HepG2 (cell line): ENCODE data around the gene PCYT2. TPM values are rescaled to one million over a fixed set of nuclear protein-coding genes. Genes with fewer than 3 reads are reported as not detected.

ENCODE experiments used
- ATAC-seq: fragments of 200-7000 bp; cut with Tn5 transposase; 3 replicates; pipeline ENCODE4 v1.9.1; 2020; ENCODE audit warnings: mild to moderate bottlenecking, moderate library complexity
- BruUV-seq: library from RNA; stranded (reverse); fragments of 400-500 nt; replicated peaks from 2 replicates; lab custom pipeline; 2021; lab: Mats Ljungman, UMichigan
- CTCF ChIA-PET: fragments of 300-600 bp; formaldehyde crosslinking; extraction: SDS; loops from one replicate; lab custom pipeline; 2021; ENCODE audit warnings: low total read pairs, inconsistent platforms, low intra/inter-chr PET ratio; lab: Yijun Ruan, JAX
- POLR2A ChIA-PET: fragments of 350-600 bp; sonication (Branson Sonifier 250); formaldehyde crosslinking; loops from one replicate; lab custom pipeline; 2020; ENCODE audit warnings: antibody characterized with exemption, inconsistent platforms; lab: Yijun Ruan, JAX
- DNase-seq: peaks from one replicate; pipeline ENCODE4 v3.0.0-alpha.2; 2015; ENCODE audit warnings: low spot score
- FAIRE-seq: peaks from 3 replicates; lab custom pipeline; 2011; peaks lifted over from hg19 to GRCh38; lab: Jason Lieb, UNC
- H2AFZ ChIP-seq: one replicate; pipeline ENCODE4 v1.6.1; 2011; ENCODE audit warnings: low read length, inconsistent platforms
- H3K27ac ChIP-seq: fragments of 300-600 bp; 3 replicates; pipeline ENCODE4 v1.8.0; 2011; ENCODE audit warnings: mixed run types, mild to moderate bottlenecking, mixed read lengths, low read length, inconsistent platforms; ENCODE audit not compliant: insufficient read depth; ENCODE audit errors: extremely low read length
- H3K27me3 ChIP-seq, 2 experiments: fragments of 200-600 bp in 1 of 2; 2 replicates in 1 of 2; 3 replicates in 1 of 2; pipeline versions ENCODE4 v1.6.0 to v1.8.0; 2011; ENCODE audit warnings: low read length in 2 of 2, mild to moderate bottlenecking in 2 of 2, moderate library complexity in 2 of 2, inconsistent platforms in 1 of 2; ENCODE audit not compliant: insufficient read depth in 2 of 2, control insufficient read depth in 1 of 2
- H3K36me3 ChIP-seq, 2 experiments: fragments of 200-600 bp in 1 of 2; replicated peaks in 1 of 2; 2 replicates in 1 of 2; 3 replicates in 1 of 2; pipeline versions ENCODE4 v1.5.1 to v1.8.0; 2011; ENCODE audit warnings: low read length in 2 of 2, inconsistent platforms in 1 of 2; ENCODE audit not compliant: insufficient read depth in 2 of 2, control insufficient read depth in 1 of 2
- H3K4me1 ChIP-seq: 2 replicates; pipeline ENCODE4 v1.5.1; 2012; ENCODE audit warnings: low read length, inconsistent platforms; ENCODE audit not compliant: insufficient read depth
- H3K4me2 ChIP-seq: 2 replicates; pipeline ENCODE4 v1.6.0; 2011; ENCODE audit warnings: low read depth, low read length, inconsistent platforms
- H3K4me3 ChIP-seq, 3 experiments: fragments of 200-600 bp in 1 of 3; sonication (generic), shearing (Covaris generic) in 1 of 3; replicated peaks in 1 of 3; 2 replicates each; pipeline ENCODE4 v1.5.1; 2011 to 2016; ENCODE audit warnings: low read length in 3 of 3, inconsistent platforms in 2 of 3, low read depth in 2 of 3, mild to moderate bottlenecking in 2 of 3, control low read depth in 1 of 3, mixed read lengths in 1 of 3; ENCODE audit not compliant: insufficient read depth in 1 of 3
- H3K79me2 ChIP-seq: one replicate; pipeline ENCODE4 v1.6.1; 2011; ENCODE audit warnings: low read length, inconsistent platforms; ENCODE audit not compliant: insufficient read depth
- H3K9ac ChIP-seq: 2 replicates; pipeline ENCODE4 v1.6.0; 2011; ENCODE audit warnings: mild to moderate bottlenecking, low read depth, low read length, inconsistent platforms; ENCODE audit not compliant: insufficient read depth
- H3K9me3 ChIP-seq: 2 replicates; pipeline ENCODE4 v1.5.1; 2012; ENCODE audit warnings: mild to moderate bottlenecking, low read length
- H4K20me1 ChIP-seq: 2 replicates; pipeline ENCODE4 v1.6.0; 2011; ENCODE audit warnings: inconsistent platforms, mild to moderate bottlenecking, low read length, moderate library complexity; ENCODE audit not compliant: insufficient read depth
- ASH2L ChIP-seq: fragments of 300-600, 200-600 bp; sonication (generic); IDR thresholded peaks from 2 replicates; pipeline ENCODE4 v1.7.0; 2017; ENCODE audit warnings: low read depth, mild to moderate bottlenecking, moderate library complexity, mixed read lengths, low read length; ENCODE audit not compliant: insufficient read length
- DR1 ChIP-seq: sonication (generic); formaldehyde crosslinking; IDR thresholded peaks from 2 replicates; pipeline ENCODE4 v1.8.0; 2021; ENCODE audit warnings: mild to moderate bottlenecking, missing genetic modification reagents, inconsistent platforms
- MIER3 ChIP-seq: IDR thresholded peaks from 2 replicates; pipeline ENCODE4 v1.6.1; 2016; ENCODE audit warnings: missing compliant biosample characterization, borderline replicate concordance
- ZNF547 ChIP-seq: sonication (generic); formaldehyde crosslinking; IDR thresholded peaks from 2 replicates; pipeline ENCODE4 v1.5.1; 2020; ENCODE audit warnings: mild to moderate bottlenecking, missing genetic modification reagents
- ZSCAN25 ChIP-seq: sonication (generic); formaldehyde crosslinking; IDR thresholded peaks from 2 replicates; pipeline ENCODE4 v1.8.0; 2022; ENCODE audit warnings: mild to moderate bottlenecking, missing genetic modification reagents
- WGBS: methylation state at CpG from one replicate; pipeline ENCODE4 v1.1.6; 2017; ENCODE audit warnings: low lambda C conversion rate; 5-methylcytosine and 5-hydroxymethylcytosine counted together
- in situ Hi-C: cut with HindIII; loops from 2 replicates; pipeline ENCODE4 v1.10.0; 2017; ENCODE audit warnings: low pct_unique_long_range_greater_than_20kb; ENCODE audit not compliant: extremely low pct_ligation_motif_present
- intact Hi-C: fragments of 100-400 bp; cut with micrococcal nuclease; formaldehyde crosslinking; loops from one replicate; pipeline ENCODE4 v1.10.0; 2022; ENCODE audit not compliant: unreplicated experiment
- polyA plus RNA-seq, 8 experiments: library from polyadenylated mRNA; depleted of rRNA in 3 of 8; stranded (reverse) in 7 of 8; unstranded in 1 of 8; fragments of >200 nt; fragmentation: Illumina TruSeq in 4 of 8; extraction: Trizol in 4 of 8; gene quantifications; 2 replicates each; pipeline versions ENCODE4 v1.2.1 to v1.2.3, GENCODE V29; 2011 to 2016; ENCODE audit warnings: low read depth in 4 of 8, missing spikeins in 1 of 8, mixed read lengths in 1 of 8; ENCODE audit not compliant: insufficient read depth in 1 of 8
- total RNA-seq, 5 experiments: library from RNA; depleted of rRNA; stranded (reverse); fragments of >200 nt; fragmentation: Illumina TruSeq; extraction: Trizol; gene quantifications; 2 replicates each; pipeline ENCODE4 v1.2.3, GENCODE V29; 2016; ENCODE audit warnings: low read depth in 1 of 5
- TF ChIP-seq, protein P1 (sequence below): sonication (generic); formaldehyde crosslinking; IDR thresholded peaks from 2 replicates; pipeline ENCODE4 v1.5.0; 2020; ENCODE audit warnings: missing genetic modification reagents, mild to moderate bottlenecking, borderline replicate concordance
- TF ChIP-seq, protein P2 (sequence below): sonication (generic); formaldehyde crosslinking; IDR thresholded peaks from 2 replicates; pipeline ENCODE4 v1.9.0; 2021; ENCODE audit warnings: missing genetic modification reagents, borderline replicate concordance
- TF ChIP-seq, protein P3 (sequence below): sonication (generic); formaldehyde crosslinking; IDR thresholded peaks from 2 replicates; pipeline ENCODE4 v1.5.0; 2020; ENCODE audit warnings: mild to moderate bottlenecking, missing genetic modification reagents
- TF ChIP-seq, protein P4 (sequence below): sonication (generic); formaldehyde crosslinking; IDR thresholded peaks from 2 replicates; pipeline ENCODE4 v1.5.0; 2020; ENCODE audit warnings: mild to moderate bottlenecking, low read depth, missing genetic modification reagents, borderline replicate concordance
- TF ChIP-seq, protein P5 (sequence below): IDR thresholded peaks from 2 replicates; pipeline ENCODE4 v1.6.1; 2016
- TF ChIP-seq, protein P6 (sequence below): sonication (generic); formaldehyde crosslinking; IDR thresholded peaks from 2 replicates; pipeline ENCODE4 v1.5.1; 2020; ENCODE audit warnings: missing genetic modification reagents, mild to moderate bottlenecking, borderline replicate concordance
- TF ChIP-seq, protein P7 (sequence below): sonication (generic); formaldehyde crosslinking; IDR thresholded peaks from 2 replicates; pipeline ENCODE4 v1.4.0; 2020; ENCODE audit warnings: missing genetic modification reagents

The PCYT2 gene
- total and polyA plus RNA-seq, 2 of the 13 experiments (the other 11 are each of a cell fraction or from before 2014, with no cell fraction given) = 147 to 297 TPM

DNA sequence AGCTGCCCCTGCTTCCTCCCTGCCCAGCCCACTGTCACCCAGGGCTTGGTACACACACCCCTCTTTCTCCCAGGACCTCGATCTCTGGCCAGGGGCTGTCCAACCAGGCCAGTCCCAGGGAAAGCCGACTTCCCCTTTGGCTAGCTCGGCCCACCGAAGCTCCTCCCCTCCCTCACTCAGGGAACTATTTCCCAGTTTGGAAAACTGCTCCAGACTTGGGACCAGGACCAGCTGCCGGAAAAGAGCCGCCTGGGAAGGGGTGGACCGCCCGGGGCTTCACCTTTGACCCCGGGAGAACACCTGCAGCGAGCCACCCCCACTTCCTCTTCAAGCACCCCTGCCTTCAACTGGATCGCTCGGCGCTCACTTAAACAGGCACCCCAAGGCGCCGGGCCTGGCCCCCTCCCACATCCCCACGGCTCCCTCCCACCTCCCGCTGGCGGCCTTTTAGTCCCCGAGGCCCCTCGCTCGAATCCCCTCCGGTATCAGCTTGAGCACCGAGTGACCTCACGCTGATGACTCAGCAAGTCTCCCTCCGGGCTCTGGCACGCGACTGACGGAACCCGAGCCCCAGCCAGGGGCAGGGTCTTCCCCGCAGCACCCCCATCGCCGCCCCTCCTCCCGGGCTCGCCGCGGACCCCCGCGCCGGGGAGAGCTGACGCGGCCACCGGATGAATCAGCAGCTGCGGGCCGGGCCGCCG is 15.4 kb upstream of the PCYT2 start:
- Histone ChIP-seq H3K27me3 (no peaks in the 10 kb centered on the region), H2AFZ (no peak overlapping the region), H3K27ac (peak overlapping the region; percentile 92), H4K20me1 (peaks cover 28% of the 10 kb centered on the region), H3K79me2 (peaks cover 55% of the 10 kb centered on the region), H3K9ac (peak overlapping the region; percentile 91), H3K36me3 (peaks cover 6 to 10% of the 10 kb centered on the region in 2 experiments; a peak in 4 of 5 replicates), H3K9me3 (no peaks in the 10 kb centered on the region), H3K4me1 (peaks cover 51% of the 10 kb centered on the region), H3K4me3 (peak overlapping the region; percentile 79 to 94 (median 91)), H3K4me2 (peak overlapping the region; percentile 88)
- intact Hi-C loops = loop anchor here (2.0 kb wide), 1 partner anchor 16 kb away; the partner anchor contains the start of gene PCYT2
- ATAC-seq (peak; percentile 76), DNase-seq (peak; percentile 96), FAIRE-seq (peak; percentile 99)
- ChIA-PET CTCF (no interaction called here), POLR2A (interaction anchor here (0.7 to 6.1 kb wide), 29 partner anchors 10 to 316 kb away, joined by 3 to 71 read pairs (median 6); partner anchors contain the start of genes CENPX, DCXR, LRRC45 and MCRIP1)
- in situ Hi-C loops = no loop called here
- BruUV-seq = TSS peak; percentile 48
- 1% methylated on average over 30 of the region's 46 CpGs for WGBS
- TF ChIP-seq ZNF547 (CRISPR knock-in tag) (no peak), ZSCAN25 (peak; percentile 95), MIER3 (CRISPR knock-in tag) (no peak), DR1 (peak; percentile 77; the same call in 1 of the 2 replicates), ASH2L (peak; percentile 37)
- TF ChIP-seq, protein P1, sequence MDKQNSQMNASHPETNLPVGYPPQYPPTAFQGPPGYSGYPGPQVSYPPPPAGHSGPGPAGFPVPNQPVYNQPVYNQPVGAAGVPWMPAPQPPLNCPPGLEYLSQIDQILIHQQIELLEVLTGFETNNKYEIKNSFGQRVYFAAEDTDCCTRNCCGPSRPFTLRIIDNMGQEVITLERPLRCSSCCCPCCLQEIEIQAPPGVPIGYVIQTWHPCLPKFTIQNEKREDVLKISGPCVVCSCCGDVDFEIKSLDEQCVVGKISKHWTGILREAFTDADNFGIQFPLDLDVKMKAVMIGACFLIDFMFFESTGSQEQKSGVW (CRISPR knock-in tag) = no peak
- TF ChIP-seq, protein P2, sequence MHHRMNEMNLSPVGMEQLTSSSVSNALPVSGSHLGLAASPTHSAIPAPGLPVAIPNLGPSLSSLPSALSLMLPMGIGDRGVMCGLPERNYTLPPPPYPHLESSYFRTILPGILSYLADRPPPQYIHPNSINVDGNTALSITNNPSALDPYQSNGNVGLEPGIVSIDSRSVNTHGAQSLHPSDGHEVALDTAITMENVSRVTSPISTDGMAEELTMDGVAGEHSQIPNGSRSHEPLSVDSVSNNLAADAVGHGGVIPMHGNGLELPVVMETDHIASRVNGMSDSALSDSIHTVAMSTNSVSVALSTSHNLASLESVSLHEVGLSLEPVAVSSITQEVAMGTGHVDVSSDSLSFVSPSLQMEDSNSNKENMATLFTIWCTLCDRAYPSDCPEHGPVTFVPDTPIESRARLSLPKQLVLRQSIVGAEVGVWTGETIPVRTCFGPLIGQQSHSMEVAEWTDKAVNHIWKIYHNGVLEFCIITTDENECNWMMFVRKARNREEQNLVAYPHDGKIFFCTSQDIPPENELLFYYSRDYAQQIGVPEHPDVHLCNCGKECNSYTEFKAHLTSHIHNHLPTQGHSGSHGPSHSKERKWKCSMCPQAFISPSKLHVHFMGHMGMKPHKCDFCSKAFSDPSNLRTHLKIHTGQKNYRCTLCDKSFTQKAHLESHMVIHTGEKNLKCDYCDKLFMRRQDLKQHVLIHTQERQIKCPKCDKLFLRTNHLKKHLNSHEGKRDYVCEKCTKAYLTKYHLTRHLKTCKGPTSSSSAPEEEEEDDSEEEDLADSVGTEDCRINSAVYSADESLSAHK (CRISPR knock-in tag) = no peak
- TF ChIP-seq, protein P3, sequence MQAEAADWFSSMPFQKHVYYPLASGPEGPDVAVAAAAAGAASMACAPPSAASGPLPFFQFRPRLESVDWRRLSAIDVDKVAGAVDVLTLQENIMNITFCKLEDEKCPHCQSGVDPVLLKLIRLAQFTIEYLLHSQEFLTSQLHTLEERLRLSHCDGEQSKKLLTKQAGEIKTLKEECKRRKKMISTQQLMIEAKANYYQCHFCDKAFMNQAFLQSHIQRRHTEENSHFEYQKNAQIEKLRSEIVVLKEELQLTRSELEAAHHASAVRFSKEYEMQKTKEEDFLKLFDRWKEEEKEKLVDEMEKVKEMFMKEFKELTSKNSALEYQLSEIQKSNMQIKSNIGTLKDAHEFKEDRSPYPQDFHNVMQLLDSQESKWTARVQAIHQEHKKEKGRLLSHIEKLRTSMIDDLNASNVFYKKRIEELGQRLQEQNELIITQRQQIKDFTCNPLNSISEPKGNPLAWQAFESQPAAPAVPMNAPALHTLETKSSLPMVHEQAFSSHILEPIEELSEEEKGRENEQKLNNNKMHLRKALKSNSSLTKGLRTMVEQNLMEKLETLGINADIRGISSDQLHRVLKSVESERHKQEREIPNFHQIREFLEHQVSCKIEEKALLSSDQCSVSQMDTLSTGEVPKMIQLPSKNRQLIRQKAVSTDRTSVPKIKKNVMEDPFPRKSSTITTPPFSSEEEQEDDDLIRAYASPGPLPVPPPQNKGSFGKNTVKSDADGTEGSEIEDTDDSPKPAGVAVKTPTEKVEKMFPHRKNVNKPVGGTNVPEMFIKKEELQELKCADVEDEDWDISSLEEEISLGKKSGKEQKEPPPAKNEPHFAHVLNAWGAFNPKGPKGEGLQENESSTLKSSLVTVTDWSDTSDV (CRISPR knock-in tag) = peak; percentile 26; the same call in 1 of the 2 replicates
- TF ChIP-seq, protein P4, sequence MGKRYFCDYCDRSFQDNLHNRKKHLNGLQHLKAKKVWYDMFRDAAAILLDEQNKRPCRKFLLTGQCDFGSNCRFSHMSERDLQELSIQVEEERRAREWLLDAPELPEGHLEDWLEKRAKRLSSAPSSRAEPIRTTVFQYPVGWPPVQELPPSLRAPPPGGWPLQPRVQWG (CRISPR knock-in tag) = no peak
- TF ChIP-seq, protein P5, sequence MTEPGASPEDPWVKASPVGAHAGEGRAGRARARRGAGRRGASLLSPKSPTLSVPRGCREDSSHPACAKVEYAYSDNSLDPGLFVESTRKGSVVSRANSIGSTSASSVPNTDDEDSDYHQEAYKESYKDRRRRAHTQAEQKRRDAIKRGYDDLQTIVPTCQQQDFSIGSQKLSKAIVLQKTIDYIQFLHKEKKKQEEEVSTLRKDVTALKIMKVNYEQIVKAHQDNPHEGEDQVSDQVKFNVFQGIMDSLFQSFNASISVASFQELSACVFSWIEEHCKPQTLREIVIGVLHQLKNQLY (CRISPR knock-in tag) = no peak
- TF ChIP-seq, protein P6, sequence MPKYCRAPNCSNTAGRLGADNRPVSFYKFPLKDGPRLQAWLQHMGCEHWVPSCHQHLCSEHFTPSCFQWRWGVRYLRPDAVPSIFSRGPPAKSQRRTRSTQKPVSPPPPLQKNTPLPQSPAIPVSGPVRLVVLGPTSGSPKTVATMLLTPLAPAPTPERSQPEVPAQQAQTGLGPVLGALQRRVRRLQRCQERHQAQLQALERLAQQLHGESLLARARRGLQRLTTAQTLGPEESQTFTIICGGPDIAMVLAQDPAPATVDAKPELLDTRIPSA (CRISPR knock-in tag) = no peak
- TF ChIP-seq, protein P7, sequence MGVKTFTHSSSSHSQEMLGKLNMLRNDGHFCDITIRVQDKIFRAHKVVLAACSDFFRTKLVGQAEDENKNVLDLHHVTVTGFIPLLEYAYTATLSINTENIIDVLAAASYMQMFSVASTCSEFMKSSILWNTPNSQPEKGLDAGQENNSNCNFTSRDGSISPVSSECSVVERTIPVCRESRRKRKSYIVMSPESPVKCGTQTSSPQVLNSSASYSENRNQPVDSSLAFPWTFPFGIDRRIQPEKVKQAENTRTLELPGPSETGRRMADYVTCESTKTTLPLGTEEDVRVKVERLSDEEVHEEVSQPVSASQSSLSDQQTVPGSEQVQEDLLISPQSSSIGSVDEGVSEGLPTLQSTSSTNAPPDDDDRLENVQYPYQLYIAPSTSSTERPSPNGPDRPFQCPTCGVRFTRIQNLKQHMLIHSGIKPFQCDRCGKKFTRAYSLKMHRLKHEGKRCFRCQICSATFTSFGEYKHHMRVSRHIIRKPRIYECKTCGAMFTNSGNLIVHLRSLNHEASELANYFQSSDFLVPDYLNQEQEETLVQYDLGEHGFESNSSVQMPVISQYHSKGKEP (CRISPR knock-in tag) = no peak
